ENCODE results near the gene GCSAML. TPM values are rescaled to one million over a fixed set of nuclear protein-coding genes. Genes with fewer than 3 reads are reported as not detected.

The GCSAML gene
- total and polyA plus RNA-seq, 2 of the 13 experiments (the other 11 are each of a cell fraction or from before 2014, with no cell fraction given) = not detected

- no peaks in the 10 kb centered on the region for H3K79me2 ChIP-seq (ENCODE audit: insufficient read depth, low read length)
- ChIA-PET POLR2A (no interaction called here), CTCF (ENCODE audit: low intra/inter-chr PET ratio, low total read pairs) (no interaction called here)
- H3K9ac ChIP-seq (ENCODE audit: insufficient read depth, low read depth, low read length) = no peak overlapping the region
- no peaks in the 10 kb centered on the region for H3K27me3 ChIP-seq (ENCODE audit: control insufficient read depth in 1 of 2, insufficient read depth in 2 of 2, low read length in 2 of 2)
- H3K9me3 ChIP-seq (ENCODE audit: low read length) = no peaks in the 10 kb centered on the region
- intact Hi-C loops (cut with micrococcal nuclease; ENCODE audit: unreplicated experiment) (loop anchor here (5.0 kb wide), 1 partner anchor 207 kb away; no protein-coding TSS in a partner anchor), in situ Hi-C loops (cut with HindIII; ENCODE audit: extremely low pct_ligation_motif_present, low pct_unique_long_range_greater_than_20kb) (loop anchor here (10.0 kb wide), 1 partner anchor 194 kb away; no protein-coding TSS in a partner anchor)
- no peak for DNase-seq (ENCODE audit: low spot score)
- no peak overlapping the region for H3K4me2 ChIP-seq (ENCODE audit: low read depth, low read length)
- H3K4me3 ChIP-seq (replicated peaks in 1 of 3; ENCODE audit: insufficient read depth in 1 of 3, low read depth in 2 of 3, low read length in 3 of 3) = no peak overlapping the region
- no peaks in the 10 kb centered on the region for H3K36me3 ChIP-seq (replicated peaks in 1 of 2; ENCODE audit: control insufficient read depth in 1 of 2, insufficient read depth in 2 of 2, low read length in 2 of 2)
- WGBS (ENCODE audit: low lambda C conversion rate) = 0% methylated on average over 3 of the region's 5 CpGs
- no peaks in the 10 kb centered on the region for H4K20me1 ChIP-seq (ENCODE audit: insufficient read depth, low read length)
- no peak for FAIRE-seq
- H3K27ac ChIP-seq (ENCODE audit: extremely low read length, insufficient read depth, low read length) = no peak overlapping the region
- no peak overlapping the region for H2AFZ ChIP-seq (ENCODE audit: low read length)
- no peaks in the 10 kb centered on the region for H3K4me1 ChIP-seq (ENCODE audit: insufficient read depth, low read length)
- no peak for ATAC-seq
- peak; percentile 94 for TF ChIP-seq CREB1 (IDR thresholded peaks at IDR 0.05)
- no peak for TF ChIP-seq CREB1 (CRISPR knock-in tag; IDR thresholded peaks at IDR 0.05)
- no peak for TF ChIP-seq TFDP2 (CRISPR knock-in tag; IDR thresholded peaks at IDR 0.05)
- TF ChIP-seq ASH2L (IDR thresholded peaks at IDR 0.05; ENCODE audit: insufficient read length, low read depth, low read length) = no peak
- no peak for TF ChIP-seq DPF2 (CRISPR knock-in tag; IDR thresholded peaks at IDR 0.05; ENCODE audit: borderline replicate concordance, low read depth)
- TF ChIP-seq ARNT2 (CRISPR knock-in tag; IDR thresholded peaks at IDR 0.05; ENCODE audit: low read depth) = no peak
- TF ChIP-seq, protein P1, sequence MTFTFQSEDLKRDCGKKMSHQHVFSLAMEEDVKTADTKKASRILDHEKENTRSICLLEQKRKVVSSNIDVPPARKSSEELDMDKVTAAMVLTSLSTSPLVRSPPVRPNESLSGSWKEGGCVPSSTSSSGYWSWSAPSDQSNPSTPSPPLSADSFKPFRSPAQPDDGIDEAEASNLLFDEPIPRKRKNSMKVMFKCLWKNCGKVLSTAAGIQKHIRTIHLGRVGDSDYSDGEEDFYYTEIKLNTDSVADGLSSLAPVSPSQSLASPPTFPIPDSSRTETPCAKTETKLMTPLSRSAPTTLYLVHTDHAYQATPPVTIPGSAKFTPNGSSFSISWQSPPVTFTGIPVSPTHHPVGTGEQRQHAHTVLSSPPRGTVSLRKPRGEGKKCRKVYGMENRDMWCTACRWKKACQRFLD (CRISPR knock-in tag; IDR thresholded peaks at IDR 0.05; ENCODE audit: borderline replicate concordance) = no peak
- TF ChIP-seq ZNF652 (CRISPR knock-in tag; IDR thresholded peaks at IDR 0.05; ENCODE audit: borderline replicate concordance, low read depth) = no peak
- TF ChIP-seq CEBPB (IDR thresholded peaks at IDR 0.05; ENCODE audit: borderline replicate concordance, low read depth, low read length) = peak; percentile 42; the same call in 1 of the 2 replicates
- TF ChIP-seq TEAD2 (CRISPR knock-in tag; IDR thresholded peaks at IDR 0.05) = no peak
- peak; percentile 73 for TF ChIP-seq ATF7 (IDR thresholded peaks at IDR 0.05)
- no peak for TF ChIP-seq ATF7 (CRISPR knock-in tag; IDR thresholded peaks at IDR 0.05)
- TF ChIP-seq SPEN (CRISPR knock-in tag; IDR thresholded peaks at IDR 0.05; ENCODE audit: low read depth) = no peak
- no TSS peak for BruUV-seq (replicated peaks)
Measured at GRCh38 chr1:247578946-247579460, 30.1 kb downstream of the GCSAML start.

All from HepG2 (cell line).